B cell (primary cell): ENCODE data around the gene NIN. TPM values are rescaled to one million over a fixed set of nuclear protein-coding genes. Genes with fewer than 3 reads are reported as not detected.

Experiments used
- ATAC-seq: fragments of 200-7000 bp; cut with Tn5 transposase; one replicate; pipeline ENCODE4 v1.10.0; 2021; ENCODE audit warnings: low read depth, mild to moderate bottlenecking, moderate number of reproducible peaks, moderate library complexity
- CTCF ChIA-PET: fragments of 350-600 bp; sonication (Branson Sonifier 250); formaldehyde crosslinking; loops from one replicate; lab custom pipeline; 2021; ENCODE audit warnings: antibody characterized with exemption, inconsistent platforms; lab: Charles Lee
- POLR2A ChIA-PET: fragments of 350-600 bp; sonication (Branson Sonifier 250); formaldehyde crosslinking; loops from one replicate; lab custom pipeline; 2021; ENCODE audit warnings: antibody characterized with exemption; lab: Charles Lee
- DNase-seq: peaks from one replicate; pipeline ENCODE4 v3.0.0; 2013
- H2AFZ ChIP-seq: 2 replicates; pipeline ENCODE4 v1.6.1; 2012; ENCODE audit warnings: mild to moderate bottlenecking, low read depth, low read length; ENCODE audit not compliant: insufficient read depth, poor library complexity, severe bottlenecking
- H3K27ac ChIP-seq, 2 donors: 1 replicate in 1 of 2; 2 replicates in 1 of 2; pipeline ENCODE4 v1.5.1; 2012 to 2013; ENCODE audit warnings: low read length in 2 of 2, mild to moderate bottlenecking in 2 of 2, moderate library complexity in 1 of 2
- H3K27me3 ChIP-seq, 4 experiments: fragments of 200-600 bp in 1 of 4; sonication (generic) in 1 of 4; replicated peaks in 1 of 4; 1 replicate in 2 of 4; 2 replicates in 2 of 4; pipeline versions ENCODE4 v1.6.1 to v1.7.0; 2013 to 2016; ENCODE audit warnings: low read length in 3 of 4, mild to moderate bottlenecking in 2 of 4, mixed read lengths in 1 of 4, moderate library complexity in 1 of 4; ENCODE audit not compliant: insufficient read depth in 4 of 4, control insufficient read depth in 3 of 4; ENCODE audit errors: control extremely low read depth in 1 of 4
- H3K36me3 ChIP-seq, 2 experiments: replicated peaks in 1 of 2; 1 replicate in 1 of 2; 2 replicates in 1 of 2; pipeline versions ENCODE4 v1.6.1 to v1.7.1; 2013; ENCODE audit warnings: low read length in 1 of 2; ENCODE audit not compliant: insufficient read depth in 2 of 2, control insufficient read depth in 1 of 2; ENCODE audit errors: control extremely low read depth in 1 of 2, extremely low read depth in 1 of 2
- H3K4me1 ChIP-seq, 2 donors: fragments of 200-600 bp in 1 of 2; sonication (generic) in 1 of 2; 1 replicate in 1 of 2; 2 replicates in 1 of 2; pipeline versions ENCODE4 v1.5.1 to v1.6.1; 2013 to 2017; ENCODE audit warnings: low read length in 2 of 2; ENCODE audit not compliant: control insufficient read depth in 2 of 2, insufficient read depth in 2 of 2
- H3K4me2 ChIP-seq: replicated peaks from 2 replicates; pipeline ENCODE3; 2012; ENCODE audit warnings: mild to moderate bottlenecking, low read depth, low read length; ENCODE audit not compliant: poor library complexity, severe bottlenecking
- H3K4me3 ChIP-seq, 5 experiments: fragments of 200-600 bp in 1 of 5; sonication (generic) in 1 of 5; 1 replicate in 3 of 5; 2 replicates in 2 of 5; pipeline versions ENCODE4 v1.5.1 to v1.7.0; 2011 to 2016; ENCODE audit warnings: low read length in 4 of 5, mild to moderate bottlenecking in 4 of 5, low read depth in 2 of 5, control low read depth in 1 of 5, moderate library complexity in 1 of 5; ENCODE audit not compliant: insufficient read depth in 1 of 5; ENCODE audit errors: control extremely low read depth in 1 of 5, extremely low read depth in 1 of 5
- H3K79me2 ChIP-seq: fragments of 200-600 bp; sonication (generic); one replicate; pipeline ENCODE4 v1.6.0; 2016; ENCODE audit warnings: low read length; ENCODE audit not compliant: control insufficient read depth, insufficient read depth
- H3K9ac ChIP-seq: fragments of 200-600 bp; sonication (generic); 2 replicates; pipeline ENCODE4 v1.6.1; 2017; ENCODE audit warnings: mild to moderate bottlenecking, low read length, moderate library complexity
- H3K9me3 ChIP-seq, 3 donors: one replicate each; pipeline versions ENCODE4 v1.6.1 to v1.7.1; 2013; ENCODE audit warnings: low read length in 2 of 3; ENCODE audit not compliant: control insufficient read depth in 2 of 3, insufficient read depth in 1 of 3; ENCODE audit errors: control extremely low read depth in 1 of 3
- H4K20me1 ChIP-seq: 2 replicates; pipeline ENCODE4 v1.6.0; 2012; ENCODE audit warnings: mild to moderate bottlenecking, low read length; ENCODE audit not compliant: insufficient read depth, control insufficient read depth, poor library complexity, severe bottlenecking
- H3K27ac Mint-ChIP-seq: one replicate; pipeline ENCODE4 v1.8.0; 2021; ENCODE audit warnings: mixed read lengths
- H3K27me3 Mint-ChIP-seq: one replicate; pipeline ENCODE4 v1.8.0; 2021; ENCODE audit warnings: mixed read lengths
- H3K4me1 Mint-ChIP-seq: one replicate; pipeline ENCODE4 v1.8.0; 2021; ENCODE audit warnings: mixed read lengths
- H3K4me3 Mint-ChIP-seq: one replicate; pipeline ENCODE4 v1.8.0; 2021; ENCODE audit warnings: mixed read lengths
- H3K9me3 Mint-ChIP-seq: one replicate; pipeline ENCODE4 v1.8.0; 2022; ENCODE audit warnings: mixed read lengths; ENCODE audit not compliant: insufficient read depth
- EZH2 ChIP-seq: IDR thresholded peaks from 2 replicates; pipeline ENCODE4 v1.6.1; 2012; ENCODE audit warnings: borderline replicate concordance, low read depth, mild to moderate bottlenecking, moderate library complexity, low read length; ENCODE audit not compliant: insufficient read depth, poor library complexity, severe bottlenecking
- WGBS: methylation state at CpG from one replicate; pipeline ENCODE4 v1.1.5; 2013; ENCODE audit warnings: missing lambda C conversion rate; ENCODE audit not compliant: insufficient coverage; 5-methylcytosine and 5-hydroxymethylcytosine counted together
- intact Hi-C: fragments of 100-400 bp; cut with micrococcal nuclease; formaldehyde crosslinking; loops from one replicate; pipeline ENCODE4 v1.10.0; 2022
- polyA plus RNA-seq: library from polyadenylated mRNA; depleted of rRNA; stranded (reverse); fragments of >200 nt; gene quantifications from 2 replicates; pipeline ENCODE4 v1.2.3, GENCODE V29; 2012
- total RNA-seq, 2 donors: library from RNA; stranded (reverse); fragments of 120-200 nt in 1 of 2; gene quantifications; 1 replicate in 1 of 2; 2 replicates in 1 of 2; pipeline versions ENCODE4 v1.2.3 to v1.2.4, GENCODE V29; 2013 to 2022
- TF ChIP-seq, protein P1 (sequence below): fragments of 200-600 bp; IDR thresholded peaks from one replicate; pipeline ENCODE4 v1.8.0; 2022; ENCODE audit warnings: antibody characterized with exemption, mild to moderate bottlenecking

The NIN gene
- total and polyA plus RNA-seq, 2 donors (not counting 1 experiment from before 2014, with no cell fraction given) = 25.4 to 219 TPM

DNA sequence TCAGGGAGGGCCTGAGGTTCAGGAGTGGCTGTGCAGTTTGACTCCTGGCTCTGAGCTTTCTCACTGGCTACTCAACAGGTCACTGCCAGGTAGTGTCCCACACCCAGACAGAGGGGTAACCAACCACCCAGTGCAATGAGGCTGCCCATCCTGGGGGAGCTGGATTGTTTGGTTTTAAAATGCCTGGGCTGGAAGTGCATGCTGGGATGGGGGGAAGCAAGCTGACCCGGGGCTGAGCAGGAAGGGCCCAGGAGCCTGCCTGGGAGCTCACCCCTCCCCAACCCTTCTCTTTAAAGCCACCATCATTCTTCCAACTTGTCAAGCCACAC is 28.3 kb upstream of the NIN start:
- peaks cover 15% of the 10 kb centered on the region for H3K4me1 Mint-ChIP-seq
- POLR2A ChIA-PET = interaction anchor here (1.2 to 2.1 kb wide), 4 partner anchors 29 to 103 kb away, joined by 3 to 24 read pairs (median 8); partner anchors contain the start of gene NIN
- intact Hi-C loops = no loop called here
- DNase-seq (no peak), ATAC-seq (no peak)
- Histone ChIP-seq H3K36me3 (no peaks in the 10 kb centered on the region), H3K4me2 (peak overlapping the region; percentile 93), H3K4me1 (peaks cover 9 to 14% of the 10 kb centered on the region in 2 donors), H3K27me3 (no peaks in the 10 kb centered on the region), H3K4me3 (peak overlapping the region in 4 of 5 experiments; percentile 58 to 81 (median 67)), H4K20me1 (no peaks in the 10 kb centered on the region), H3K9me3 (no peaks in the 10 kb centered on the region), H3K27ac (peak overlapping the region in 1 of 2 donors; percentile 0), H3K9ac (peak overlapping the region; percentile 75), H3K79me2 (no peaks in the 10 kb centered on the region), H2AFZ (peak overlapping the region; percentile 92)
- no peaks in the 10 kb centered on the region for H3K9me3 Mint-ChIP-seq
- WGBS = no CpG with 5 or more reads among the region's 1 CpG
- CTCF ChIA-PET = interaction anchor here (0.6 to 12.4 kb wide), 26 partner anchors 8 to 1046 kb away, joined by 3 to 258 read pairs (median 18); partner anchors contain the start of gene NIN
- H3K27ac Mint-ChIP-seq = peak overlapping the region; percentile 50
- peak overlapping the region; percentile 95 for H3K4me3 Mint-ChIP-seq
- TF ChIP-seq, protein P1, sequence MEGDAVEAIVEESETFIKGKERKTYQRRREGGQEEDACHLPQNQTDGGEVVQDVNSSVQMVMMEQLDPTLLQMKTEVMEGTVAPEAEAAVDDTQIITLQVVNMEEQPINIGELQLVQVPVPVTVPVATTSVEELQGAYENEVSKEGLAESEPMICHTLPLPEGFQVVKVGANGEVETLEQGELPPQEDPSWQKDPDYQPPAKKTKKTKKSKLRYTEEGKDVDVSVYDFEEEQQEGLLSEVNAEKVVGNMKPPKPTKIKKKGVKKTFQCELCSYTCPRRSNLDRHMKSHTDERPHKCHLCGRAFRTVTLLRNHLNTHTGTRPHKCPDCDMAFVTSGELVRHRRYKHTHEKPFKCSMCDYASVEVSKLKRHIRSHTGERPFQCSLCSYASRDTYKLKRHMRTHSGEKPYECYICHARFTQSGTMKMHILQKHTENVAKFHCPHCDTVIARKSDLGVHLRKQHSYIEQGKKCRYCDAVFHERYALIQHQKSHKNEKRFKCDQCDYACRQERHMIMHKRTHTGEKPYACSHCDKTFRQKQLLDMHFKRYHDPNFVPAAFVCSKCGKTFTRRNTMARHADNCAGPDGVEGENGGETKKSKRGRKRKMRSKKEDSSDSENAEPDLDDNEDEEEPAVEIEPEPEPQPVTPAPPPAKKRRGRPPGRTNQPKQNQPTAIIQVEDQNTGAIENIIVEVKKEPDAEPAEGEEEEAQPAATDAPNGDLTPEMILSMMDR = no peak
- TF ChIP-seq EZH2 = no peak
- H3K27me3 Mint-ChIP-seq = no peaks in the 10 kb centered on the region

DNA sequence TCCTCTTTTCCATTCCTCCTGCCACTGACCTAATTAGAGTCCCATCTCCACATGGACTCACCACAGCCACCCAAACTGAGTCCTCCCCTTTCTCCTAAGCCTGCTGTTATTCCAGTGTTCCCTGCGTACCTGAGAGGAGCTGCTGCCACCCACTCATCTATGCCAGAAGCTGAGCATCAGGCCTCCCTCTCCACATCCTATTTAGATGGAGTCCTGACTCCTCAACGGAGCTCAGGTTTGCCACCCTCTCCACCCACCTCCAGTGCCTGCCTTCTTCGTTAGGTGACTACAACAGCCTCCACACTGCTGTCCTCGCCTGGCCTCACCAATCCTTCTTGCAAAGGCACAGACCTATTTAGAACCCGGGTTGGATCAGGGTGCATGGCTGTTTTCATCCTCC is 25.7 kb upstream of the NIN start:
- intact Hi-C loops = no loop called here
- ChIA-PET CTCF (interaction anchor here (1.1 to 12.4 kb wide), 5 partner anchors 9 to 237 kb away, joined by 3 to 178 read pairs (median 3); no protein-coding TSS in a partner anchor), POLR2A (no interaction called here)
- Mint-ChIP-seq H3K9me3 (no peaks in the 10 kb centered on the region), H3K27ac (peak overlapping the region; percentile 24), H3K4me3 (no peak overlapping the region), H3K27me3 (no peaks in the 10 kb centered on the region), H3K4me1 (peaks cover 15% of the 10 kb centered on the region)
- Histone ChIP-seq H3K4me1 (peaks cover 9 to 14% of the 10 kb centered on the region in 2 donors), H4K20me1 (no peaks in the 10 kb centered on the region), H3K4me2 (no peak overlapping the region), H3K36me3 (no peaks in the 10 kb centered on the region), H3K27me3 (no peaks in the 10 kb centered on the region), H3K27ac (no peak overlapping the region), H3K79me2 (no peaks in the 10 kb centered on the region), H2AFZ (no peak overlapping the region), H3K4me3 (no peak overlapping the region), H3K9ac (no peak overlapping the region), H3K9me3 (no peaks in the 10 kb centered on the region)
- TF ChIP-seq, protein P1 = no peak
- TF ChIP-seq EZH2 = no peak
- ATAC-seq = no peak
- WGBS = 86% methylated on average over 5 of the region's 5 CpGs
- no peak for DNase-seq
